ENCODE measurements around the gene NME4.

The NME4 gene

GRCh38 chr16:370443-370842, 26.6 kb upstream of the NME4 start, which contains the start of gene MRPL28 (continued):
- TF ChIP-seq ATF2 (tag by site-specific recombination; IDR thresholded peaks at IDR 0.05; ENCODE audit: low read depth) (no peak), ZNF626 (tag by site-specific recombination; IDR thresholded peaks at IDR 0.05) (no peak), ZBTB11 (tag by site-specific recombination; conservative IDR thresholded peaks at IDR 0.05; ENCODE audit: low read depth) (peak; percentile 73), KLF17 (tag by site-specific recombination; IDR thresholded peaks at IDR 0.05) (peak; percentile 74), KLF1 (tag by site-specific recombination; IDR thresholded peaks at IDR 0.05) (peak; percentile 73), ZNF670 (tag by site-specific recombination; IDR thresholded peaks at IDR 0.05; ENCODE audit: low read depth) (no peak), ZNF629 (tag by site-specific recombination; IDR thresholded peaks at IDR 0.05) (peak; percentile 47; the same call in 1 of the 2 replicates), ZNF324 (tag by site-specific recombination; IDR thresholded peaks at IDR 0.05) (no peak), SP2 (tag by site-specific recombination; IDR thresholded peaks at IDR 0.05) (peak; percentile 96), SP7 (tag by site-specific recombination; IDR thresholded peaks at IDR 0.05) (peak; percentile 55), ZNF521 (tag by site-specific recombination; IDR thresholded peaks at IDR 0.05) (no peak)
- TF ChIP-seq, protein P1, sequence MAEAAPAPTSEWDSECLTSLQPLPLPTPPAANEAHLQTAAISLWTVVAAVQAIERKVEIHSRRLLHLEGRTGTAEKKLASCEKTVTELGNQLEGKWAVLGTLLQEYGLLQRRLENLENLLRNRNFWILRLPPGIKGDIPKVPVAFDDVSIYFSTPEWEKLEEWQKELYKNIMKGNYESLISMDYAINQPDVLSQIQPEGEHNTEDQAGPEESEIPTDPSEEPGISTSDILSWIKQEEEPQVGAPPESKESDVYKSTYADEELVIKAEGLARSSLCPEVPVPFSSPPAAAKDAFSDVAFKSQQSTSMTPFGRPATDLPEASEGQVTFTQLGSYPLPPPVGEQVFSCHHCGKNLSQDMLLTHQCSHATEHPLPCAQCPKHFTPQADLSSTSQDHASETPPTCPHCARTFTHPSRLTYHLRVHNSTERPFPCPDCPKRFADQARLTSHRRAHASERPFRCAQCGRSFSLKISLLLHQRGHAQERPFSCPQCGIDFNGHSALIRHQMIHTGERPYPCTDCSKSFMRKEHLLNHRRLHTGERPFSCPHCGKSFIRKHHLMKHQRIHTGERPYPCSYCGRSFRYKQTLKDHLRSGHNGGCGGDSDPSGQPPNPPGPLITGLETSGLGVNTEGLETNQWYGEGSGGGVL (tag by site-specific recombination; IDR thresholded peaks at IDR 0.05), result no peak
- TF ChIP-seq, protein P2, sequence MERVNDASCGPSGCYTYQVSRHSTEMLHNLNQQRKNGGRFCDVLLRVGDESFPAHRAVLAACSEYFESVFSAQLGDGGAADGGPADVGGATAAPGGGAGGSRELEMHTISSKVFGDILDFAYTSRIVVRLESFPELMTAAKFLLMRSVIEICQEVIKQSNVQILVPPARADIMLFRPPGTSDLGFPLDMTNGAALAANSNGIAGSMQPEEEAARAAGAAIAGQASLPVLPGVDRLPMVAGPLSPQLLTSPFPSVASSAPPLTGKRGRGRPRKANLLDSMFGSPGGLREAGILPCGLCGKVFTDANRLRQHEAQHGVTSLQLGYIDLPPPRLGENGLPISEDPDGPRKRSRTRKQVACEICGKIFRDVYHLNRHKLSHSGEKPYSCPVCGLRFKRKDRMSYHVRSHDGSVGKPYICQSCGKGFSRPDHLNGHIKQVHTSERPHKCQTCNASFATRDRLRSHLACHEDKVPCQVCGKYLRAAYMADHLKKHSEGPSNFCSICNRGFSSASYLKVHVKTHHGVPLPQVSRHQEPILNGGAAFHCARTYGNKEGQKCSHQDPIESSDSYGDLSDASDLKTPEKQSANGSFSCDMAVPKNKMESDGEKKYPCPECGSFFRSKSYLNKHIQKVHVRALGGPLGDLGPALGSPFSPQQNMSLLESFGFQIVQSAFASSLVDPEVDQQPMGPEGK (tag by site-specific recombination; IDR thresholded peaks at IDR 0.05), result peak; percentile 61

DNA sequence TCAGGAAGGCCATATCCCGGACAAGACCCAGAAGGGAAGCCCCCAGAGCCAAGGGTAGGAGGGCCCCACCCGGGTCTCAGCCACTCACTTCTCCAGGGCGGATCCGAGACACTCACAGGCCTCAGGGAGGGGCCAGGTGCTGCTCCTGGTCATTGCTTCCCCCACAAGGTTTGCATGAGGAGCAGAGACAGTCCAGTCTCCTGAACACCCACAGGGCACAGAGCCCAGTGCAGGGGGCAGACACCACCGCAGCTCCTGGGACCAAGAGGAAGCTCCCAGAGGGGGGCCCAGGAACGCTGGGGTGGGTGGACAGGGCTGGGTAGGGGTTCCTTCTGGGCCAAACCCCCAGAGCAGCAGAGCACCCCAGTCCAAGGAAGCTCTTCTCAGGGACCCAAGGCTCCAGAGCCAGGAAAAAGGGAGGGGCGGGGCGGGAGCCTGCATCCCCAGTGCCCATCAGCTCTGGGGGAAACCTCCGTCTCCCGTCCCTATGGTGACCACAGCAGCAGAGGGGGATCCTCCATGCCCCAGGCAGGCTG, 26.0 kb upstream of the NME4 start:
- ChIA-PET POLR2A (interaction anchor here (0.6 to 1.5 kb wide), 7 partner anchors 9 to 1825 kb away, joined by 3 to 10 read pairs (median 4); partner anchors contain the start of genes AXIN1, PGAP6, PIGQ and POLR3K), CTCF (interaction anchor here (0.6 to 0.9 kb wide), 5 partner anchors 8 to 341 kb away, joined by 3 to 4 read pairs (median 3); no protein-coding TSS in a partner anchor)
- Histone ChIP-seq H3K36me3 (ENCODE audit: control insufficient read depth in 2 of 2, insufficient read depth in 1 of 2, low read length in 2 of 2) (peaks cover 6 to 80% of the 10 kb centered on the region in 2 experiments; a peak in 2 of 3 replicates), H3K9me3 (ENCODE audit: control insufficient read depth, insufficient read depth, low read depth, low read length) (no peaks in the 10 kb centered on the region), H3K4me3 (ENCODE audit: low read depth, low read length) (peak overlapping the region; percentile 9; the same call in 1 of the 2 replicates), H3K27ac (ENCODE audit: extremely low read depth, low read depth, low read length) (no peak overlapping the region; the same call in 1 of the 2 replicates), H3K4me1 (ENCODE audit: control insufficient read depth, insufficient read depth, low read length) (peaks cover 3% of the 10 kb centered on the region)
- TF ChIP-seq REPIN1 (tag by site-specific recombination; IDR thresholded peaks at IDR 0.05; ENCODE audit: low read depth) (no peak), ZNF600 (tag by site-specific recombination; IDR thresholded peaks at IDR 0.05) (peak; percentile 46; the same call in 1 of the 2 replicates), GLIS1 (tag by site-specific recombination; IDR thresholded peaks at IDR 0.05) (peak; percentile 29; the same call in 1 of the 2 replicates)
- TF ChIP-seq, protein P3, sequence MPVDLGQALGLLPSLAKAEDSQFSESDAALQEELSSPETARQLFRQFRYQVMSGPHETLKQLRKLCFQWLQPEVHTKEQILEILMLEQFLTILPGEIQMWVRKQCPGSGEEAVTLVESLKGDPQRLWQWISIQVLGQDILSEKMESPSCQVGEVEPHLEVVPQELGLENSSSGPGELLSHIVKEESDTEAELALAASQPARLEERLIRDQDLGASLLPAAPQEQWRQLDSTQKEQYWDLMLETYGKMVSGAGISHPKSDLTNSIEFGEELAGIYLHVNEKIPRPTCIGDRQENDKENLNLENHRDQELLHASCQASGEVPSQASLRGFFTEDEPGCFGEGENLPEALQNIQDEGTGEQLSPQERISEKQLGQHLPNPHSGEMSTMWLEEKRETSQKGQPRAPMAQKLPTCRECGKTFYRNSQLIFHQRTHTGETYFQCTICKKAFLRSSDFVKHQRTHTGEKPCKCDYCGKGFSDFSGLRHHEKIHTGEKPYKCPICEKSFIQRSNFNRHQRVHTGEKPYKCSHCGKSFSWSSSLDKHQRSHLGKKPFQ (tag by site-specific recombination; IDR thresholded peaks at IDR 0.05), result no peak
- TF ChIP-seq, protein P4, sequence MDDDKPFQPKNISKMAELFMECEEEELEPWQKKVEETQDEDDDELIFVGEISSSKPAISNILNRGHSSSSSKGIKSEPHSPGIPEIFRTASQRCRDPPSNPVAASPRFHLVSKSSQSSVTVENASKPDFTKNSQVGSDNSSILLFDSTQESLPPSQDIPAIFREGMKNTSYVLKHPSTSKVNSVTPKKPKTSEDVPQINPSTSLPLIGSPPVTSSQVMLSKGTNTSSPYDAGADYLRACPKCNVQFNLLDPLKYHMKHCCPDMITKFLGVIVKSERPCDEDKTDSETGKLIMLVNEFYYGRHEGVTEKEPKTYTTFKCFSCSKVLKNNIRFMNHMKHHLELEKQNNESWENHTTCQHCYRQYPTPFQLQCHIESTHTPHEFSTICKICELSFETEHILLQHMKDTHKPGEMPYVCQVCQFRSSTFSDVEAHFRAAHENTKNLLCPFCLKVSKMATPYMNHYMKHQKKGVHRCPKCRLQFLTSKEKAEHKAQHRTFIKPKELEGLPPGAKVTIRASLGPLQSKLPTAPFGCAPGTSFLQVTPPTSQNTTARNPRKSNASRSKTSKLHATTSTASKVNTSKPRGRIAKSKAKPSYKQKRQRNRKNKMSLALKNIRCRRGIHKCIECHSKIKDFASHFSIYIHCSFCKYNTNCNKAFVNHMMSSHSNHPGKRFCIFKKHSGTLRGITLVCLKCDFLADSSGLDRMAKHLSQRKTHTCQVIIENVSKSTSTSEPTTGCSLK (tag by site-specific recombination; IDR thresholded peaks at IDR 0.05), result no peak
